K562 (cell line): Measurements from ENCODE around the gene LPAR5. TPM values are rescaled to one million over a fixed set of nuclear protein-coding genes. Genes with fewer than 3 reads are reported as not detected.

Source experiments
- EP400 ChIP-seq: fragments of 450-650 bp; IDR thresholded peaks from 2 replicates; pipeline ENCODE4 v1.6.1; 2017; ENCODE audit warnings: antibody characterized with exemption, mild to moderate bottlenecking, moderate library complexity
- FOXA3 ChIP-seq, 2 experiments: fragments of 450-650 bp in 1 of 2; sonication (generic) in 1 of 2; formaldehyde crosslinking; IDR thresholded peaks in 1 of 2; conservative IDR thresholded peaks in 1 of 2; 2 replicates each; pipeline versions ENCODE4 v1.4.0 to v1.8.0; 2020 to 2022; ENCODE audit warnings: mild to moderate bottlenecking in 2 of 2, missing genetic modification reagents in 1 of 2
- HCFC1 ChIP-seq: IDR thresholded peaks from 2 replicates; pipeline ENCODE4 v1.6.1; 2012; ENCODE audit warnings: low read depth, low read length, improper control_type of control experiment
- HMBOX1 ChIP-seq: sonication (generic); IDR thresholded peaks from 2 replicates; pipeline ENCODE4 v1.6.1; 2016
- MAX ChIP-seq: sonication (generic); formaldehyde crosslinking; IDR thresholded peaks from 2 replicates; pipeline ENCODE4 v1.9.0; 2022; ENCODE audit warnings: mild to moderate bottlenecking, missing genetic modification reagents
- NONO ChIP-seq, 2 experiments: fragments of 200-400 bp in 1 of 2; fragments of 450-650 bp in 1 of 2; formaldehyde crosslinking in 1 of 2; IDR thresholded peaks; 2 replicates each; pipeline ENCODE4 v1.6.1; 2017; ENCODE audit warnings: low read depth in 2 of 2, mild to moderate bottlenecking in 2 of 2, moderate library complexity in 2 of 2, low read length in 1 of 2
- PTRF ChIP-seq: fragments of 450-650 bp; IDR thresholded peaks from 2 replicates; pipeline ENCODE4 v1.6.1; 2016; ENCODE audit warnings: mild to moderate bottlenecking, missing genetic modification characterization, missing compliant biosample characterization
- RBFOX2 ChIP-seq: fragments of 200-400 bp; formaldehyde crosslinking; IDR thresholded peaks from 2 replicates; pipeline ENCODE4 v1.6.1; 2017; ENCODE audit warnings: low read depth, mild to moderate bottlenecking, low read length, moderate library complexity
- SAFB ChIP-seq: fragments of 200-400 bp; formaldehyde crosslinking; IDR thresholded peaks from 2 replicates; pipeline ENCODE4 v1.6.1; 2017; ENCODE audit warnings: low read depth, low read length, borderline replicate concordance
- TCF7 ChIP-seq: sonication (generic); IDR thresholded peaks from 2 replicates; pipeline ENCODE4 v1.6.1; 2016; ENCODE audit warnings: antibody characterized with exemption, borderline replicate concordance
- ZFP36 ChIP-seq: fragments of 150-350 bp; IDR thresholded peaks from 2 replicates; pipeline ENCODE4 v1.6.1; 2018; ENCODE audit warnings: low read length, low read depth; ENCODE audit not compliant: partially characterized antibody
- ZNF263 ChIP-seq: sonication (generic); formaldehyde crosslinking; IDR thresholded peaks from 2 replicates; pipeline ENCODE4 v1.8.0; 2022; ENCODE audit warnings: mild to moderate bottlenecking, missing genetic modification reagents, borderline replicate concordance
- ZNF445 ChIP-seq: fragments of 250-450 bp; sonication (Bioruptor Pico); IDR thresholded peaks from 2 replicates; pipeline ENCODE4 v1.4.0; 2020; ENCODE audit warnings: low read depth, mild to moderate bottlenecking, moderate library complexity
- ZNF511 ChIP-seq: sonication (generic); formaldehyde crosslinking; IDR thresholded peaks from 2 replicates; pipeline ENCODE4 v1.8.0; 2022; ENCODE audit warnings: mild to moderate bottlenecking, missing genetic modification reagents
- ZNF589 ChIP-seq: fragments of 200-800 bp; sonication (Bioruptor generic); IDR thresholded peaks from 2 replicates; pipeline ENCODE4 v1.6.1; 2016; ENCODE audit warnings: low read depth, missing genetic modification characterization, missing compliant biosample characterization
- polyA plus RNA-seq, 8 experiments: library from polyadenylated mRNA; depleted of rRNA in 4 of 8; stranded (reverse) in 5 of 8; unstranded in 3 of 8; fragments of >200 nt; fragmentation: Nextera tagmentation in 2 of 8; fragmentation: Illumina TruSeq in 1 of 8; extraction: Ambion mirVana in 2 of 8; extraction: Trizol in 1 of 8; gene quantifications; 2 replicates each; pipeline versions ENCODE4 v1.2.1 to v1.2.3, GENCODE V29; 2011 to 2014; ENCODE audit warnings: inconsistent platforms in 1 of 8, missing spikeins in 1 of 8
- total RNA-seq, 7 experiments: library from RNA; depleted of rRNA in 6 of 7; stranded (reverse); fragments of >200 nt in 6 of 7; fragmentation: Illumina TruSeq in 2 of 7; extraction: Trizol in 2 of 7; gene quantifications; 2 replicates each; pipeline versions ENCODE4 v1.2.1 to v1.2.3, GENCODE V29; 2011 to 2021; ENCODE audit warnings: low replicate concordance in 1 of 7
- TF ChIP-seq, protein P1 (sequence below), 2 experiments: IDR thresholded peaks in 1 of 2; conservative IDR thresholded peaks in 1 of 2; 2 replicates each; pipeline ENCODE4 v1.6.1; 2016; ENCODE audit warnings: low read depth in 2 of 2, mild to moderate bottlenecking in 1 of 2, missing compliant biosample characterization in 1 of 2, missing genetic modification characterization in 1 of 2, moderate library complexity in 1 of 2
- TF ChIP-seq, protein P2 (sequence below): fragments of 450-650 bp; IDR thresholded peaks from 2 replicates; pipeline ENCODE4 v1.6.1; 2017; ENCODE audit warnings: antibody characterized with exemption, mild to moderate bottlenecking

The LPAR5 gene
- total and polyA plus RNA-seq, 9 of the 15 experiments (the other 6 are each of a cell fraction or from before 2014, with no cell fraction given): 1.3 to 11.7 (median 3.6) TPM

DNA sequence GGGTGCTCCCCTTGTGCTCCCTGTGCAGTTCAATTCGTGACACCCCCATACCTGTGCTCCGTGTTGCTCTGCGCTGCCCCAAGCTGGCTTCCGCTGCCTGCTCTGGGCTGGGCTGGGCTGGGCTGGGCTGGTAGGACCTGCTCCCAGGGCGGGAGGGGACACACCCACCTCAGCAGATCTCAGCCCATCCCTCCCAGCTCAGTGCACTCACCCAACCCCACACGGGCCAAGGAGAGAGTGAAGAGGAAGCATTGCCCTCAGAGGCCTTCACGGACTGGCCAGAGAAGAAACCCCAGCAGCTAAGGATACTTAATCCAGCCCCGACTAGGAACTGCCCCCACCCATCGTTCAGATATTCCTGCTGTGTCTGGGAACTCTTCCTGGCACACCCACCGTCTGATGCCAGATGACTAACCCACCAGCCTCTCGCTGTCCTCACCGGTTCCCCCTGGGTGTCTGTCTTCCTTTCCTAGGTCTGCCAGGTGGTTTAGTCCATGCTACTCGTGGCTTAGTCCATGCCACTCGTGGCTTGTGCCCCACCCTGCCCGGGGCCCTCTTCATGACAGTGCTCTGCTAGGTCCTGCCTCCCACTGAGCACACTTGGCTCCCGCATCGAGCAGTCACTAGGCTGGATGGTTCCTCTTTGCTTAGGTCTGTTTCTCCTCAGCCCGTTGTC lies at the start of gene LPAR5 (continued):
- TF ChIP-seq, protein P1, sequence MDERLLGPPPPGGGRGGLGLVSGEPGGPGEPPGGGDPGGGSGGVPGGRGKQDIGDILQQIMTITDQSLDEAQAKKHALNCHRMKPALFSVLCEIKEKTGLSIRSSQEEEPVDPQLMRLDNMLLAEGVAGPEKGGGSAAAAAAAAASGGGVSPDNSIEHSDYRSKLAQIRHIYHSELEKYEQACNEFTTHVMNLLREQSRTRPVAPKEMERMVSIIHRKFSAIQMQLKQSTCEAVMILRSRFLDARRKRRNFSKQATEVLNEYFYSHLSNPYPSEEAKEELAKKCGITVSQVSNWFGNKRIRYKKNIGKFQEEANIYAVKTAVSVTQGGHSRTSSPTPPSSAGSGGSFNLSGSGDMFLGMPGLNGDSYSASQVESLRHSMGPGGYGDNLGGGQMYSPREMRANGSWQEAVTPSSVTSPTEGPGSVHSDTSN (CRISPR knock-in tag; IDR thresholded peaks at IDR 0.05; ENCODE audit: low read depth): no peak
- TF ChIP-seq, protein P1 (tag; conservative IDR thresholded peaks at IDR 0.05; ENCODE audit: low read depth): no peak
- TF ChIP-seq SAFB: no peak
- 0 out of 4 replicates have a peak, but pooled peaks of 1 of the 2 experiments have one; percentile 16 for TF ChIP-seq FOXA3 (CRISPR knock-in tag; conservative IDR thresholded peaks at IDR 0.05 in 1 of 2, IDR thresholded peaks at IDR 0.05 in 1 of 2)
- no peak for TF ChIP-seq ZNF589 (CRISPR knock-in tag)
- no peak for TF ChIP-seq NONO (IDR thresholded peaks at IDR 0.05; ENCODE audit: low read depth in 2 of 2, low read length in 1 of 2)
- TF ChIP-seq ZNF445: no peak
- TF ChIP-seq ZFP36: no peak
- peak; percentile 38; the same call in 1 of the 2 replicates for TF ChIP-seq EP400
- TF ChIP-seq HMBOX1: no peak
- no peak for TF ChIP-seq PTRF (tag)
- 0 out of 2 replicates have a peak, but pooled peaks have one; percentile 32 for TF ChIP-seq TCF7
- TF ChIP-seq ZNF511 (CRISPR knock-in tag): no peak
- TF ChIP-seq HCFC1: no peak
- TF ChIP-seq MAX (CRISPR knock-in tag): 0 out of 2 replicates have a peak, but pooled peaks have one; percentile 27
- TF ChIP-seq, protein P2, sequence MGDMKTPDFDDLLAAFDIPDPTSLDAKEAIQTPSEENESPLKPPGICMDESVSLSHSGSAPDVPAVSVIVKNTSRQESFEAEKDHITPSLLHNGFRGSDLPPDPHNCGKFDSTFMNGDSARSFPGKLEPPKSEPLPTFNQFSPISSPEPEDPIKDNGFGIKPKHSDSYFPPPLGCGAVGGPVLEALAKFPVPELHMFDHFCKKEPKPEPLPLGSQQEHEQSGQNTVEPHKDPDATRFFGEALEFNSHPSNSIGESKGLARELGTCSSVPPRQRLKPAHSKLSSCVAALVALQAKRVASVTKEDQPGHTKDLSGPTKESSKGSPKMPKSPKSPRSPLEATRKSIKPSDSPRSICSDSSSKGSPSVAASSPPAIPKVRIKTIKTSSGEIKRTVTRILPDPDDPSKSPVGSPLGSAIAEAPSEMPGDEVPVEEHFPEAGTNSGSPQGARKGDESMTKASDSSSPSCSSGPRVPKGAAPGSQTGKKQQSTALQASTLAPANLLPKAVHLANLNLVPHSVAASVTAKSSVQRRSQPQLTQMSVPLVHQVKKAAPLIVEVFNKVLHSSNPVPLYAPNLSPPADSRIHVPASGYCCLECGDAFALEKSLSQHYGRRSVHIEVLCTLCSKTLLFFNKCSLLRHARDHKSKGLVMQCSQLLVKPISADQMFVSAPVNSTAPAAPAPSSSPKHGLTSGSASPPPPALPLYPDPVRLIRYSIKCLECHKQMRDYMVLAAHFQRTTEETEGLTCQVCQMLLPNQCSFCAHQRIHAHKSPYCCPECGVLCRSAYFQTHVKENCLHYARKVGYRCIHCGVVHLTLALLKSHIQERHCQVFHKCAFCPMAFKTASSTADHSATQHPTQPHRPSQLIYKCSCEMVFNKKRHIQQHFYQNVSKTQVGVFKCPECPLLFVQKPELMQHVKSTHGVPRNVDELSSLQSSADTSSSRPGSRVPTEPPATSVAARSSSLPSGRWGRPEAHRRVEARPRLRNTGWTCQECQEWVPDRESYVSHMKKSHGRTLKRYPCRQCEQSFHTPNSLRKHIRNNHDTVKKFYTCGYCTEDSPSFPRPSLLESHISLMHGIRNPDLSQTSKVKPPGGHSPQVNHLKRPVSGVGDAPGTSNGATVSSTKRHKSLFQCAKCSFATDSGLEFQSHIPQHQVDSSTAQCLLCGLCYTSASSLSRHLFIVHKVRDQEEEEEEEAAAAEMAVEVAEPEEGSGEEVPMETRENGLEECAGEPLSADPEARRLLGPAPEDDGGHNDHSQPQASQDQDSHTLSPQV: peak; percentile 53; the same call in 1 of the 2 replicates
- TF ChIP-seq RBFOX2: peak; percentile 69
- TF ChIP-seq ZNF263 (CRISPR knock-in tag): peak; percentile 11
